ENCODE data around the gene ZBTB7C.

GRCh38 chr18:48035556-48035860 is 373.7 kb downstream of the ZBTB7C start:
- TF ChIP-seq EP300 (IDR thresholded peaks at IDR 0.05) (no peak), POLR2AphosphoS5 (IDR thresholded peaks at IDR 0.05) (no peak)
- TF ChIP-seq, protein P1, sequence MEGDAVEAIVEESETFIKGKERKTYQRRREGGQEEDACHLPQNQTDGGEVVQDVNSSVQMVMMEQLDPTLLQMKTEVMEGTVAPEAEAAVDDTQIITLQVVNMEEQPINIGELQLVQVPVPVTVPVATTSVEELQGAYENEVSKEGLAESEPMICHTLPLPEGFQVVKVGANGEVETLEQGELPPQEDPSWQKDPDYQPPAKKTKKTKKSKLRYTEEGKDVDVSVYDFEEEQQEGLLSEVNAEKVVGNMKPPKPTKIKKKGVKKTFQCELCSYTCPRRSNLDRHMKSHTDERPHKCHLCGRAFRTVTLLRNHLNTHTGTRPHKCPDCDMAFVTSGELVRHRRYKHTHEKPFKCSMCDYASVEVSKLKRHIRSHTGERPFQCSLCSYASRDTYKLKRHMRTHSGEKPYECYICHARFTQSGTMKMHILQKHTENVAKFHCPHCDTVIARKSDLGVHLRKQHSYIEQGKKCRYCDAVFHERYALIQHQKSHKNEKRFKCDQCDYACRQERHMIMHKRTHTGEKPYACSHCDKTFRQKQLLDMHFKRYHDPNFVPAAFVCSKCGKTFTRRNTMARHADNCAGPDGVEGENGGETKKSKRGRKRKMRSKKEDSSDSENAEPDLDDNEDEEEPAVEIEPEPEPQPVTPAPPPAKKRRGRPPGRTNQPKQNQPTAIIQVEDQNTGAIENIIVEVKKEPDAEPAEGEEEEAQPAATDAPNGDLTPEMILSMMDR (IDR thresholded peaks at IDR 0.05), result no peak
